SK-N-SH (cell line): ENCODE data around the gene RAC2. TPM values are rescaled to one million over a fixed set of nuclear protein-coding genes. Genes with fewer than 3 reads are reported as not detected.
A peak's percentile ranks its signal among the peaks of the same experiment; 100 is the strongest.

ENCODE experiments used
- CTCF ChIA-PET: fragments of 300-600, 350-600 bp; formaldehyde crosslinking; extraction: SDS; loops from one replicate; lab custom pipeline; 2021; lab: Yijun Ruan, JAX
- POLR2A ChIA-PET: fragments of 350-600 bp; sonication (Branson Sonifier 250); formaldehyde crosslinking; extraction: SDS; loops from one replicate; lab custom pipeline; 2020; ENCODE audit warnings: antibody characterized with exemption, inconsistent platforms; lab: Yijun Ruan, JAX
- DNase-seq: peaks from one replicate; pipeline ENCODE4 v3.0.0; 2012
- H2AFZ ChIP-seq: fragments of 200-600 bp; sonication (generic); 2 replicates; pipeline ENCODE4 v1.8.1; 2016; ENCODE audit warnings: antibody characterized with exemption, mild to moderate bottlenecking, low read depth
- H3F3A ChIP-seq: fragments of 200-600 bp; sonication (generic); replicated peaks from 2 replicates; pipeline ENCODE3; 2016; ENCODE audit warnings: antibody characterized with exemption, mild to moderate bottlenecking; ENCODE audit not compliant: insufficient read depth
- H3K27ac ChIP-seq, 2 experiments: fragments of 200-500 bp in 1 of 2; fragments of 200-600 bp in 1 of 2; sonication (Bioruptor generic) in 1 of 2; sonication (generic), shearing (Covaris generic) in 1 of 2; 2 replicates each; pipeline versions ENCODE4 v1.5.1 to v1.6.1; 2014 to 2016; ENCODE audit warnings: low read depth in 2 of 2, inconsistent platforms in 1 of 2, low read length in 1 of 2, mild to moderate bottlenecking in 1 of 2, mixed read lengths in 1 of 2
- H3K27me3 ChIP-seq: fragments of 200-600 bp; sonication (generic), shearing (Covaris generic); 2 replicates; pipeline ENCODE4 v1.6.1; 2016; ENCODE audit warnings: mixed run types; ENCODE audit not compliant: insufficient read depth
- H3K36me3 ChIP-seq, 2 experiments: fragments of 200-500 bp in 1 of 2; fragments of 200-600 bp in 1 of 2; sonication (Bioruptor generic) in 1 of 2; sonication (generic) in 1 of 2; replicated peaks in 1 of 2; 2 replicates each; pipeline versions ENCODE3 to v1.5.1; 2014 to 2016; ENCODE audit warnings: low read length in 1 of 2, mild to moderate bottlenecking in 1 of 2; ENCODE audit not compliant: insufficient read depth in 2 of 2, control insufficient read depth in 1 of 2
- H3K4me1 ChIP-seq, 2 experiments: fragments of 200-500 bp in 1 of 2; fragments of 200-600 bp in 1 of 2; sonication (Bioruptor generic) in 1 of 2; sonication (generic), shearing (Covaris generic) in 1 of 2; 2 replicates each; pipeline versions ENCODE4 v1.5.1 to v1.6.1; 2014 to 2016; ENCODE audit warnings: low read depth in 1 of 2, low read length in 1 of 2, mixed run types in 1 of 2; ENCODE audit not compliant: insufficient read depth in 2 of 2, control insufficient read depth in 1 of 2
- H3K4me2 ChIP-seq: fragments of 200-600 bp; sonication (generic), shearing (Covaris generic); 2 replicates; pipeline ENCODE4 v1.6.1; 2017; ENCODE audit warnings: mixed run types
- H3K4me3 ChIP-seq, 2 experiments: fragments of 200-500 bp in 1 of 2; fragments of 200-600 bp in 1 of 2; sonication (Bioruptor generic) in 1 of 2; sonication (generic), shearing (Covaris generic) in 1 of 2; 2 replicates each; pipeline versions ENCODE4 v1.5.1 to v1.8.1; 2014 to 2016; ENCODE audit warnings: low read depth in 2 of 2, inconsistent platforms in 1 of 2, low read length in 1 of 2, mild to moderate bottlenecking in 1 of 2, mixed read lengths in 1 of 2, moderate library complexity in 1 of 2
- H3K79me2 ChIP-seq: fragments of 200-600 bp; sonication (generic); 2 replicates; pipeline ENCODE4 v1.8.1; 2017; ENCODE audit warnings: mild to moderate bottlenecking; ENCODE audit not compliant: insufficient read depth
- H3K9ac ChIP-seq: fragments of 200-600 bp; sonication (generic); 2 replicates; pipeline ENCODE4 v1.6.1; 2017; ENCODE audit warnings: mixed run types
- H3K9me2 ChIP-seq: fragments of 200-600 bp; sonication (generic); 2 replicates; pipeline ENCODE4 v1.6.1; 2017; ENCODE audit warnings: mixed run types
- H3K9me3 ChIP-seq: fragments of 200-600 bp; sonication (generic); 2 replicates; pipeline ENCODE4 v1.6.1; 2017; ENCODE audit warnings: mixed run types, mild to moderate bottlenecking, moderate library complexity
- H4K20me1 ChIP-seq: fragments of 200-600 bp; sonication (generic); 2 replicates; pipeline ENCODE4 v1.6.1; 2017; ENCODE audit warnings: mild to moderate bottlenecking, mixed run types; ENCODE audit not compliant: insufficient read depth
- CHD2 ChIP-seq: fragments of 150-350 bp; IDR thresholded peaks from 2 replicates; pipeline ENCODE4 v1.6.1; 2018; ENCODE audit warnings: low read length; ENCODE audit not compliant: partially characterized antibody
- ELF1 ChIP-seq: IDR thresholded peaks from 2 replicates; pipeline ENCODE4 v1.4.0; 2012
- EZH2phosphoT487 ChIP-seq: fragments of 200-600 bp; sonication (generic); IDR thresholded peaks from 2 replicates; pipeline ENCODE4 v1.6.1; 2017; ENCODE audit warnings: low read depth, mixed run types, mild to moderate bottlenecking, antibody characterized with exemption, moderate library complexity, borderline replicate concordance
- FOSL2 ChIP-seq: IDR thresholded peaks from 2 replicates; pipeline ENCODE4 v1.4.0; 2012; ENCODE audit warnings: low read depth, mild to moderate bottlenecking, moderate library complexity, borderline replicate concordance
- FOXJ3 ChIP-seq: sonication (generic); formaldehyde crosslinking; IDR thresholded peaks from 2 replicates; pipeline ENCODE4 v1.5.1; 2020; ENCODE audit warnings: mild to moderate bottlenecking, missing genetic modification reagents
- FOXM1 ChIP-seq: IDR thresholded peaks from 2 replicates; pipeline ENCODE4 v1.4.0; 2012; ENCODE audit warnings: low read depth, mild to moderate bottlenecking
- GABPA ChIP-seq: IDR thresholded peaks from 2 replicates; pipeline ENCODE4 v1.4.0; 2012; ENCODE audit warnings: low read depth, mild to moderate bottlenecking
- MXI1 ChIP-seq: IDR thresholded peaks from 2 replicates; pipeline ENCODE4 v1.6.1; 2012; ENCODE audit warnings: mild to moderate bottlenecking, low read depth, low read length, improper control_type of control experiment
- NFIC ChIP-seq: IDR thresholded peaks from 2 replicates; pipeline ENCODE4 v1.4.0; 2012; ENCODE audit warnings: borderline replicate concordance
- RAD21 ChIP-seq: IDR thresholded peaks from 2 replicates; pipeline ENCODE4 v1.6.1; 2012; ENCODE audit warnings: mild to moderate bottlenecking, low read length
- RCOR1 ChIP-seq: fragments of 150-350 bp; IDR thresholded peaks from 2 replicates; pipeline ENCODE4 v1.6.1; 2017; ENCODE audit warnings: antibody characterized with exemption, low read length
- RXRA ChIP-seq: IDR thresholded peaks from 2 replicates; pipeline ENCODE4 v1.4.0; 2012; ENCODE audit warnings: low read depth, mild to moderate bottlenecking, borderline replicate concordance
- SMC3 ChIP-seq: IDR thresholded peaks from 2 replicates; pipeline ENCODE4 v1.6.1; 2012; ENCODE audit warnings: low read depth, low read length, improper control_type of control experiment
- TCF12 ChIP-seq: IDR thresholded peaks from 2 replicates; pipeline ENCODE4 v1.4.0; 2012
- TEAD4 ChIP-seq: IDR thresholded peaks from 2 replicates; pipeline ENCODE4 v1.4.0; 2012; ENCODE audit warnings: mild to moderate bottlenecking, borderline replicate concordance; ENCODE audit not compliant: insufficient read depth
- YY1 ChIP-seq: IDR thresholded peaks from 2 replicates; pipeline ENCODE4 v1.4.0; 2012; ENCODE audit warnings: low read depth, mild to moderate bottlenecking
- WGBS: methylation state at CpG from one replicate; pipeline ENCODE4 v1.1.6; 2017; ENCODE audit warnings: low lambda C conversion rate; 5-methylcytosine and 5-hydroxymethylcytosine counted together
- polyA plus RNA-seq, 3 experiments: library from polyadenylated mRNA; depleted of rRNA; stranded (reverse); fragments of >200 nt; gene quantifications; 2 replicates each; pipeline ENCODE4 v1.2.3, GENCODE V29; 2012
- TF ChIP-seq, protein P1 (sequence below): fragments of 200-600 bp; sonication (generic); IDR thresholded peaks from 2 replicates; pipeline ENCODE4 v1.6.1; 2017; ENCODE audit warnings: antibody characterized with exemption, mild to moderate bottlenecking, moderate library complexity
- TF ChIP-seq, protein P2 (sequence below): IDR thresholded peaks from 2 replicates; pipeline ENCODE4 v1.4.0; 2012; ENCODE audit warnings: low read depth, borderline replicate concordance
- TF ChIP-seq, protein P3 (sequence below): fragments of 150-350 bp; IDR thresholded peaks from 2 replicates; pipeline ENCODE4 v1.6.1; 2016; ENCODE audit warnings: mild to moderate bottlenecking, low read depth, low read length

RAC2 gene
- polyA plus RNA-seq, 1 of the 3 experiments (the other 2 are of a cell fraction): 29.9 TPM

- no peak overlapping the region for H3K9ac ChIP-seq
- no peaks in the 10 kb centered on the region for H3K9me3 ChIP-seq
- no peaks in the 10 kb centered on the region for H4K20me1 ChIP-seq
- 68% methylated on average over 3 of the region's 7 CpGs for WGBS
- no peak overlapping the region for H3K4me2 ChIP-seq
- ChIA-PET POLR2A (no interaction called here), CTCF (no interaction called here)
- H3K4me1 ChIP-seq: no peaks in the 10 kb centered on the region
- DNase-seq: no peak
- H3K27me3 ChIP-seq: no peaks in the 10 kb centered on the region
- H3K36me3 ChIP-seq: no peaks in the 10 kb centered on the region
- H2AFZ ChIP-seq: no peak overlapping the region
- no peak overlapping the region for H3K27ac ChIP-seq
- no peak for TF ChIP-seq EZH2phosphoT487
- no peak for TF ChIP-seq SMC3
- no peak for TF ChIP-seq TCF12
- no peak for TF ChIP-seq RXRA
- no peak overlapping the region for H3K4me3 ChIP-seq
- H3F3A ChIP-seq: no peaks in the 10 kb centered on the region
- H3K79me2 ChIP-seq: no peaks in the 10 kb centered on the region
- H3K9me2 ChIP-seq: no peaks in the 10 kb centered on the region
Observed at GRCh38 chr22:37288521-37288920, 44.5 kb upstream of the RAC2 start.

GRCh38 chr22:37287550-37287951, 43.5 kb upstream of the RAC2 start:
- Histone ChIP-seq H3K9me3 (no peaks in the 10 kb centered on the region), H4K20me1 (no peaks in the 10 kb centered on the region), H3K9ac (no peak overlapping the region), H3K36me3 (no peaks in the 10 kb centered on the region), H3K27me3 (no peaks in the 10 kb centered on the region), H2AFZ (no peak overlapping the region), H3K4me2 (no peak overlapping the region), H3F3A (no peaks in the 10 kb centered on the region), H3K4me1 (no peaks in the 10 kb centered on the region), H3K4me3 (no peak overlapping the region), H3K27ac (no peak overlapping the region), H3K9me2 (no peaks in the 10 kb centered on the region), H3K79me2 (no peaks in the 10 kb centered on the region)
- TF ChIP-seq NFIC: no peak
- TF ChIP-seq, protein P1, sequence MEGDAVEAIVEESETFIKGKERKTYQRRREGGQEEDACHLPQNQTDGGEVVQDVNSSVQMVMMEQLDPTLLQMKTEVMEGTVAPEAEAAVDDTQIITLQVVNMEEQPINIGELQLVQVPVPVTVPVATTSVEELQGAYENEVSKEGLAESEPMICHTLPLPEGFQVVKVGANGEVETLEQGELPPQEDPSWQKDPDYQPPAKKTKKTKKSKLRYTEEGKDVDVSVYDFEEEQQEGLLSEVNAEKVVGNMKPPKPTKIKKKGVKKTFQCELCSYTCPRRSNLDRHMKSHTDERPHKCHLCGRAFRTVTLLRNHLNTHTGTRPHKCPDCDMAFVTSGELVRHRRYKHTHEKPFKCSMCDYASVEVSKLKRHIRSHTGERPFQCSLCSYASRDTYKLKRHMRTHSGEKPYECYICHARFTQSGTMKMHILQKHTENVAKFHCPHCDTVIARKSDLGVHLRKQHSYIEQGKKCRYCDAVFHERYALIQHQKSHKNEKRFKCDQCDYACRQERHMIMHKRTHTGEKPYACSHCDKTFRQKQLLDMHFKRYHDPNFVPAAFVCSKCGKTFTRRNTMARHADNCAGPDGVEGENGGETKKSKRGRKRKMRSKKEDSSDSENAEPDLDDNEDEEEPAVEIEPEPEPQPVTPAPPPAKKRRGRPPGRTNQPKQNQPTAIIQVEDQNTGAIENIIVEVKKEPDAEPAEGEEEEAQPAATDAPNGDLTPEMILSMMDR: peak; percentile 8; the same call in 1 of the 2 replicates
- POLR2A ChIA-PET: no interaction called here
- no peak for DNase-seq
- CTCF ChIA-PET: interaction anchor here (0.6 to 1.8 kb wide), 2 partner anchors 20 to 64 kb away, joined by 5 to 6 read pairs; no protein-coding TSS in a partner anchor
- 58% methylated on average over 9 of the region's 10 CpGs for WGBS

DNA sequence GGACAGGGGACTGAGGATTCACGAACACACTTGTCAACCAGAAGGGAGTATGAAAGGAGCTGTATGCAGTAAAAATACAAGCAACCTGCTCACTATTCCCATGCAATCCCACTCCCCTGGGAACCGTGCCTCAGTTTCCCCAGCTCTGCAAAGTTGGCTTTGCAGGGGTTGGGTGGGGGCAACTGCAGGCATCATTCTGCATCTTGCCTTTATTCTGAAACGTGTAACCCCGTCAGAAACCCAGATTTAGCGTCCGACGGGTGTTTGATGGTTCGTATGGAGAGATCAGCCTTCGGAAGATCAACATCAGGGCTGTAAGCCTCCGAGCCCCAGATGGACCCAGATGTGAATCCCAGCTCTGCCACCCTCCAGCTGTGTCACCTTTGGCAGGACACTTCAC, 41.9 kb upstream of the RAC2 start:
- H3K9me2 ChIP-seq: no peaks in the 10 kb centered on the region
- no peak overlapping the region for H3K27ac ChIP-seq
- H4K20me1 ChIP-seq: no peaks in the 10 kb centered on the region
- H3K4me3 ChIP-seq: no peak overlapping the region
- H3K4me2 ChIP-seq: no peak overlapping the region
- WGBS: 54% methylated on average over 9 of the region's 10 CpGs
- no peak overlapping the region for H2AFZ ChIP-seq
- no peaks in the 10 kb centered on the region for H3K4me1 ChIP-seq
- no peaks in the 10 kb centered on the region for H3K79me2 ChIP-seq
- H3K9me3 ChIP-seq: no peaks in the 10 kb centered on the region
- CTCF ChIA-PET: interaction anchor here (1.8 to 7.4 kb wide), 2 partner anchors 19 to 26 kb away, joined by 6 to 49 read pairs; no protein-coding TSS in a partner anchor
- H3F3A ChIP-seq: no peaks in the 10 kb centered on the region
- no peaks in the 10 kb centered on the region for H3K27me3 ChIP-seq
- no peak overlapping the region for H3K9ac ChIP-seq
- no peak for DNase-seq
- POLR2A ChIA-PET: no interaction called here
- H3K36me3 ChIP-seq: no peaks in the 10 kb centered on the region
- no peak for TF ChIP-seq ELF1
- TF ChIP-seq, protein P2, sequence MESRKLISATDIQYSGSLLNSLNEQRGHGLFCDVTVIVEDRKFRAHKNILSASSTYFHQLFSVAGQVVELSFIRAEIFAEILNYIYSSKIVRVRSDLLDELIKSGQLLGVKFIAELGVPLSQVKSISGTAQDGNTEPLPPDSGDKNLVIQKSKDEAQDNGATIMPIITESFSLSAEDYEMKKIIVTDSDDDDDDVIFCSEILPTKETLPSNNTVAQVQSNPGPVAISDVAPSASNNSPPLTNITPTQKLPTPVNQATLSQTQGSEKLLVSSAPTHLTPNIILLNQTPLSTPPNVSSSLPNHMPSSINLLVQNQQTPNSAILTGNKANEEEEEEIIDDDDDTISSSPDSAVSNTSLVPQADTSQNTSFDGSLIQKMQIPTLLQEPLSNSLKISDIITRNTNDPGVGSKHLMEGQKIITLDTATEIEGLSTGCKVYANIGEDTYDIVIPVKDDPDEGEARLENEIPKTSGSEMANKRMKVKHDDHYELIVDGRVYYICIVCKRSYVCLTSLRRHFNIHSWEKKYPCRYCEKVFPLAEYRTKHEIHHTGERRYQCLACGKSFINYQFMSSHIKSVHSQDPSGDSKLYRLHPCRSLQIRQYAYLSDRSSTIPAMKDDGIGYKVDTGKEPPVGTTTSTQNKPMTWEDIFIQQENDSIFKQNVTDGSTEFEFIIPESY: no peak
- TF ChIP-seq EZH2phosphoT487: no peak
- no peak for TF ChIP-seq CHD2
- TF ChIP-seq YY1: no peak
- no peak for TF ChIP-seq FOSL2
- TF ChIP-seq RXRA: no peak
- TF ChIP-seq FOXM1: no peak
- TF ChIP-seq RAD21: no peak
- no peak for TF ChIP-seq FOXJ3 (CRISPR knock-in tag)
- TF ChIP-seq TEAD4: no peak
- no peak for TF ChIP-seq RCOR1
- TF ChIP-seq GABPA: no peak
- TF ChIP-seq MXI1: no peak
- TF ChIP-seq, protein P3, sequence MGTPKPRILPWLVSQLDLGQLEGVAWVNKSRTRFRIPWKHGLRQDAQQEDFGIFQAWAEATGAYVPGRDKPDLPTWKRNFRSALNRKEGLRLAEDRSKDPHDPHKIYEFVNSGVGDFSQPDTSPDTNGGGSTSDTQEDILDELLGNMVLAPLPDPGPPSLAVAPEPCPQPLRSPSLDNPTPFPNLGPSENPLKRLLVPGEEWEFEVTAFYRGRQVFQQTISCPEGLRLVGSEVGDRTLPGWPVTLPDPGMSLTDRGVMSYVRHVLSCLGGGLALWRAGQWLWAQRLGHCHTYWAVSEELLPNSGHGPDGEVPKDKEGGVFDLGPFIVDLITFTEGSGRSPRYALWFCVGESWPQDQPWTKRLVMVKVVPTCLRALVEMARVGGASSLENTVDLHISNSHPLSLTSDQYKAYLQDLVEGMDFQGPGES: no peak
